ENCODE data around the gene APOO.

The APOO gene

DNA sequence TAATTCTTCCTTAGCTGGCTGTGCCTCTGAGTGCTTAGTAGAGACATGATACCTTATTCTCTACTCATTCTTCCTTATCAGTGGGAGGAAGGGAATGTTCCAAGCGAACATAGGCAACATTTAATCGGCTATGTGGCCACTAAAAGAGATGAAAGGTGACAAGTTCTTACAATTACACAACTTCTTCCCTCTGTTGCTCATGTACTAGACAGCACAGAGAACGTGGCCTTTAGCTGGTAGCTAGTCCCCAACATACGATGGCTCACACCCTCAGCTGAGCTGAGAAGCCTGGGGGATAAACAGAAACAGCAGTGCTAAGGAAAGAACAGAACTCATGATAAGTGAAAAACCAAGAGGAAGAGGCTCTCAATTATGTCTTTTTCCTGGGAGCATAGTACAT, 52.2 kb downstream of the APOO start:
- TF ChIP-seq, protein P1, sequence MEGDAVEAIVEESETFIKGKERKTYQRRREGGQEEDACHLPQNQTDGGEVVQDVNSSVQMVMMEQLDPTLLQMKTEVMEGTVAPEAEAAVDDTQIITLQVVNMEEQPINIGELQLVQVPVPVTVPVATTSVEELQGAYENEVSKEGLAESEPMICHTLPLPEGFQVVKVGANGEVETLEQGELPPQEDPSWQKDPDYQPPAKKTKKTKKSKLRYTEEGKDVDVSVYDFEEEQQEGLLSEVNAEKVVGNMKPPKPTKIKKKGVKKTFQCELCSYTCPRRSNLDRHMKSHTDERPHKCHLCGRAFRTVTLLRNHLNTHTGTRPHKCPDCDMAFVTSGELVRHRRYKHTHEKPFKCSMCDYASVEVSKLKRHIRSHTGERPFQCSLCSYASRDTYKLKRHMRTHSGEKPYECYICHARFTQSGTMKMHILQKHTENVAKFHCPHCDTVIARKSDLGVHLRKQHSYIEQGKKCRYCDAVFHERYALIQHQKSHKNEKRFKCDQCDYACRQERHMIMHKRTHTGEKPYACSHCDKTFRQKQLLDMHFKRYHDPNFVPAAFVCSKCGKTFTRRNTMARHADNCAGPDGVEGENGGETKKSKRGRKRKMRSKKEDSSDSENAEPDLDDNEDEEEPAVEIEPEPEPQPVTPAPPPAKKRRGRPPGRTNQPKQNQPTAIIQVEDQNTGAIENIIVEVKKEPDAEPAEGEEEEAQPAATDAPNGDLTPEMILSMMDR (IDR thresholded peaks at IDR 0.05; ENCODE audit: low read depth, low read length, missing control alignments): no peak
- DNase-seq (ENCODE audit: low read depth): no peak
- in situ Hi-C loops (cut with HindIII; ENCODE audit: low sequenced_read_pairs): no loop called here
- no peak overlapping the region for H3K4me3 ChIP-seq (ENCODE audit: low read depth, low read length)

DNA sequence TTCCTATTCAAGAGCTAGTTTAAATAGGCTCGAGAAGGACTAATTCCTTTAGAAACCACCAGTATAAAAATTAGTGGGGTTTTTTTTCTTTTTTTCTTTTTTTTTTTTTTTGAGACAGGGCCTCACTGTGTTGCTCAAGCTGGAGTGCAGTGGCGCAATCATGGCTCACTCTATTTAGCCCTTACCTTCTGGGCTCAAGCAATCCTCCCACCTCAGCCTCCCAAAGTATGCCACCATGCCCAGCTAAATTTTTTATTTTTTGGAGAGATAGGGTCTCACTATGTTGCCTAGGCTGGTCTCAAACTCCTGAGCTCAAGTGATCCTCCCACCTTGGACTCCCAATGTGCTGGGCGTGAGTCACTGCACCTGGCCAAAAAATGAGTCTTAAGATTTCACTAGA, 52.8 kb downstream of the APOO start:
- H3K4me3 ChIP-seq (ENCODE audit: low read depth, low read length): no peak overlapping the region
- TF ChIP-seq, protein P1 (IDR thresholded peaks at IDR 0.05; ENCODE audit: low read depth, low read length, missing control alignments): no peak
- no peak for DNase-seq (ENCODE audit: low read depth)
- in situ Hi-C loops (cut with HindIII; ENCODE audit: low sequenced_read_pairs): no loop called here

DNA sequence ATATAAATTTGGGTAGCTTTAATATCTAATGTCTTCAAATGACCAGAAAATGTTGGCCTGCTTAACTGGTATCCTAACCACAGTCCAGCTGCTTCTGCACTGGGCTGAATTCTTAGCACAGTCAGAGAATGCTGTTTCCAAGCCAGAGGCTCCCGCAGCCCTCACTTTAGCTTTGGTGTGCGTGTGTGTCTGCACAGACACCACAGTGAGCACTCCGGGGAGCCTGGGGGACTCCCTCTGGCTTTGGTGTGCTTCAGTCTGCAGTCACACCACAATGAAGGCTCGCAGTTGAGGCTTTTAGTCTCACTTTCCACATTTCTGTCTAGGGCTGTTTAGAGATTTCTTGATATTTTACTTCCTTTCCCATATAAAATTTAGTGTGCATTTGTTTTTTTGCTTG, 53.6 kb downstream of the APOO start:
- TF ChIP-seq, protein P1 (IDR thresholded peaks at IDR 0.05; ENCODE audit: low read depth, low read length, missing control alignments): no peak
- no peak for DNase-seq (ENCODE audit: low read depth)
- in situ Hi-C loops (cut with HindIII; ENCODE audit: low sequenced_read_pairs): no loop called here
- no peak overlapping the region for H3K4me3 ChIP-seq (ENCODE audit: low read depth, low read length)

DNA sequence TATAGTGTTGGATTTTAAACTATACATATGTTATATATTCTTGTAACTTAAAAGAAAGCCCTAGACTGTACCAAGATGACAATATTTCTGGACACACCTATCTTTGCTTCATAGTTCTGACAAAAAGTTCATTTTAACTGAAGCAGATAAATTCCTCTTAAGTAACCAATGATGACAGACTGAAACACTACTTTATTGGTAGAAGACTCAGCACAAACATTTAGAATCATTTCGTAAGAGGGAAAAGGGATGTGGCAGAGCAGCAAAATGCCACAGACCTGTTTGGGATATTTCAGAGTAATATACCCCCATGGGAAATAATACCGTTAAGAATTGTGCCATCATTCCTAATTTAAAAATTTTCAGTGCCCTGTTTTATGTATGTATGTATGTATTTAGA, 56.2 kb downstream of the APOO start:
- DNase-seq (ENCODE audit: low read depth): no peak
- TF ChIP-seq, protein P1 (IDR thresholded peaks at IDR 0.05; ENCODE audit: low read depth, low read length, missing control alignments): no peak
- no peak overlapping the region for H3K4me3 ChIP-seq (ENCODE audit: low read depth, low read length)
- in situ Hi-C loops (cut with HindIII; ENCODE audit: low sequenced_read_pairs): no loop called here

DNA sequence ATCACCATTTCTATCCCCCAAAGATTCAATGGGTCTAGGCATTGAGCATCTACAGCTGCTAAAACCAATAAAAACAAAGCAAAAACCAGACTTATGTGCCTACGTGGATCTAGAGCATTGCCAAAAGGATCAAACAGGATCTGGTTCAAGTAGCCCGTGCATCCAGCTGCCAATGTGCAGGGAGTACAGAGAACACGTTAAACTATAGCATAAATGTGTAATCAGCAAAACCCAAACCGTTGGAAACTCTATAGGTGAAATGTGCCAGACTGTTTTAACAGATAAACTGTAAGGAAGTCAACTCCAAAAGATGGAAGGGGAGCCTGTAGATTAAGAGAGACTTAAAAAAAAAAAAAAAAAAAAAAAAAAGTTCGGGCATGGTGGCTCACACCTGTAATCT, 58.5 kb downstream of the APOO start:
- in situ Hi-C loops (cut with HindIII; ENCODE audit: low sequenced_read_pairs): no loop called here
- TF ChIP-seq, protein P1 (IDR thresholded peaks at IDR 0.05; ENCODE audit: low read depth, low read length, missing control alignments): no peak
- H3K4me3 ChIP-seq (ENCODE audit: low read depth, low read length): no peak overlapping the region
- DNase-seq (ENCODE audit: low read depth): no peak

DNA sequence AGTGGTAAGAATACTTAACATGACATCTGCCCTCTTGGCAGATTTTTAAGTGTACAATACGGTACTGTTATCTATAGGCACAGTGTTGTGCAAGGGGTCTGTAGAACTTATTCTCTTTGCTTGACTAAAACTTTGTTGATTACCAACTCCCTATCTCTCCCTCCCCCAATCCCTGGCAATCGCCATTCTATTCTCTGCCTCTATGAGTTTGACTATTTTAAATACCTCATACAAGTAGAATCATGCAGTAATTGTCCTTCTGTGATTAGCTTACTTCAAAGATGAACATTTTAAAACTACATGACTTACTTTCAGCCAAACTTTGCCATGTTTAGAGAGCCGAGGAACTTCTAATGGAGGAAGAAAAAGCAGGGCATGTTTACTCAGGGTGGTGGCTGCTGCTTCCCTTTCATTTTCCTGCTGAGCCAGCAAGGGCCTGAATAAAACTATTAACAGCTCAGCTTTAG, 62.4 kb downstream of the APOO start:
- no peak overlapping the region for H3K4me3 ChIP-seq (ENCODE audit: low read depth, low read length)
- in situ Hi-C loops (cut with HindIII; ENCODE audit: low sequenced_read_pairs): no loop called here
- TF ChIP-seq, protein P1 (IDR thresholded peaks at IDR 0.05; ENCODE audit: low read depth, low read length, missing control alignments): no peak
- no peak for DNase-seq (ENCODE audit: low read depth)
